ENCODE data around the gene SNX13. TPM values are rescaled to one million over a fixed set of nuclear protein-coding genes. Genes with fewer than 3 reads are reported as not detected.

The SNX13 gene
- polyA plus RNA-seq, 1 of the 3 experiments (the other 2 are of a cell fraction) = 13.0 TPM

- POLR2A ChIA-PET = no interaction called here
- 84% methylated on average over 3 of the region's 3 CpGs for WGBS (ENCODE audit: low lambda C conversion rate)
- no peak overlapping the region for H3K27ac ChIP-seq (ENCODE audit: low read depth in 2 of 2, low read length in 1 of 2)
These were observed 90.8 kb downstream of the SNX13 start for GRCh38 chr7:17849504-17849903.

GRCh38 chr7:17848516-17848915, 91.8 kb downstream of the SNX13 start:
- Histone ChIP-seq H3K9me2 (no peaks in the 10 kb centered on the region), H3K9me3 (no peaks in the 10 kb centered on the region), H3K9ac (no peak overlapping the region), H3K4me2 (no peak overlapping the region), H3K27ac (ENCODE audit: low read depth in 2 of 2, low read length in 1 of 2) (no peak overlapping the region), H2AFZ (ENCODE audit: low read depth) (no peak overlapping the region), H3K4me1 (ENCODE audit: control insufficient read depth in 1 of 2, insufficient read depth in 2 of 2, low read depth in 1 of 2, low read length in 1 of 2) (peaks cover 0 to 9% of the 10 kb centered on the region in 2 experiments; a peak in 2 of 4 replicates), H3K27me3 (ENCODE audit: insufficient read depth) (no peaks in the 10 kb centered on the region), H3K36me3 (replicated peaks in 1 of 2; ENCODE audit: control insufficient read depth in 1 of 2, insufficient read depth in 2 of 2, low read length in 1 of 2) (peaks cover 20 to 31% of the 10 kb centered on the region in 2 experiments), H3F3A (replicated peaks; ENCODE audit: insufficient read depth) (peaks cover 15% of the 10 kb centered on the region), H3K4me3 (ENCODE audit: low read depth in 2 of 2, low read length in 1 of 2) (no peak overlapping the region), H3K79me2 (ENCODE audit: insufficient read depth) (no peaks in the 10 kb centered on the region), H4K20me1 (ENCODE audit: insufficient read depth) (no peaks in the 10 kb centered on the region)
- no peak for TF ChIP-seq RCOR1 (IDR thresholded peaks at IDR 0.05; ENCODE audit: low read length)
- TF ChIP-seq EP300 (IDR thresholded peaks at IDR 0.05; ENCODE audit: borderline replicate concordance in 1 of 2, low read depth in 1 of 2, low read length in 1 of 2) = no peak
- ChIA-PET POLR2A (no interaction called here), CTCF (no interaction called here)
- no peak for DNase-seq
- 95% methylated on average over 10 of the region's 10 CpGs for WGBS (ENCODE audit: low lambda C conversion rate)

More at GRCh38 chr7:17849504-17849903, 90.8 kb downstream of the SNX13 start:
- no peaks in the 10 kb centered on the region for H3K9me3 ChIP-seq
- CTCF ChIA-PET = interaction anchor here (0.8 kb wide), 1 partner anchor 24 kb away, joined by 4 read pairs; no protein-coding TSS in a partner anchor
- TF ChIP-seq USF1 (IDR thresholded peaks at IDR 0.05; ENCODE audit: borderline replicate concordance, low read depth) (no peak), JUND (IDR thresholded peaks at IDR 0.05) (0 out of 2 replicates have a peak, but pooled peaks have one; percentile 9)
- no peaks in the 10 kb centered on the region for H4K20me1 ChIP-seq (ENCODE audit: insufficient read depth)
- H3F3A ChIP-seq (replicated peaks; ENCODE audit: insufficient read depth) = peaks cover 9% of the 10 kb centered on the region
- peaks cover 0 to 9% of the 10 kb centered on the region in 2 experiments; a peak in 2 of 4 replicates for H3K4me1 ChIP-seq (ENCODE audit: control insufficient read depth in 1 of 2, insufficient read depth in 2 of 2, low read depth in 1 of 2, low read length in 1 of 2)
- no peak for DNase-seq
- H3K27me3 ChIP-seq (ENCODE audit: insufficient read depth) = no peaks in the 10 kb centered on the region
- H3K4me2 ChIP-seq = no peak overlapping the region
- H3K79me2 ChIP-seq (ENCODE audit: insufficient read depth) = no peaks in the 10 kb centered on the region
- H3K4me3 ChIP-seq (ENCODE audit: low read depth in 2 of 2, low read length in 1 of 2) = no peak overlapping the region
- H3K9ac ChIP-seq = no peak overlapping the region
- H3K9me2 ChIP-seq = no peaks in the 10 kb centered on the region
- H3K36me3 ChIP-seq (replicated peaks in 1 of 2; ENCODE audit: control insufficient read depth in 1 of 2, insufficient read depth in 2 of 2, low read length in 1 of 2) = peaks cover 17 to 23% of the 10 kb centered on the region in 2 experiments
- H2AFZ ChIP-seq (ENCODE audit: low read depth) = no peak overlapping the region

GRCh38 chr7:17846935-17847334, 93.4 kb downstream of the SNX13 start:
- ChIA-PET CTCF (interaction anchor here (0.7 kb wide), 1 partner anchor 24 kb away, joined by 3 read pairs; no protein-coding TSS in a partner anchor), POLR2A (no interaction called here)
- Histone ChIP-seq H3K9me2 (no peaks in the 10 kb centered on the region), H3K36me3 (replicated peaks in 1 of 2; ENCODE audit: control insufficient read depth in 1 of 2, insufficient read depth in 2 of 2, low read length in 1 of 2) (peaks cover 19 to 43% of the 10 kb centered on the region in 2 experiments), H2AFZ (ENCODE audit: low read depth) (no peak overlapping the region), H3F3A (replicated peaks; ENCODE audit: insufficient read depth) (peaks cover 15% of the 10 kb centered on the region), H3K27me3 (ENCODE audit: insufficient read depth) (no peaks in the 10 kb centered on the region), H4K20me1 (ENCODE audit: insufficient read depth) (no peaks in the 10 kb centered on the region), H3K4me3 (ENCODE audit: low read depth in 2 of 2, low read length in 1 of 2) (no peak overlapping the region), H3K9ac (no peak overlapping the region), H3K4me2 (no peak overlapping the region), H3K79me2 (ENCODE audit: insufficient read depth) (no peaks in the 10 kb centered on the region), H3K9me3 (peaks cover 11% of the 10 kb centered on the region; the same call in 1 of the 2 replicates), H3K27ac (ENCODE audit: low read depth in 2 of 2, low read length in 1 of 2) (no peak overlapping the region), H3K4me1 (ENCODE audit: control insufficient read depth in 1 of 2, insufficient read depth in 2 of 2, low read depth in 1 of 2, low read length in 1 of 2) (peaks cover 0 to 9% of the 10 kb centered on the region in 2 experiments; a peak in 2 of 4 replicates)
- no peak for DNase-seq
- WGBS (ENCODE audit: low lambda C conversion rate) = 95% methylated on average over 5 of the region's 5 CpGs
- no peak for TF ChIP-seq CTCF (IDR thresholded peaks at IDR 0.05)
- no peak for TF ChIP-seq USF2 (IDR thresholded peaks at IDR 0.05; ENCODE audit: borderline replicate concordance, low read depth, low read length)
- TF ChIP-seq RCOR1 (IDR thresholded peaks at IDR 0.05; ENCODE audit: low read length) = no peak
- no peak for TF ChIP-seq REST (IDR thresholded peaks at IDR 0.05; ENCODE audit: low read depth, low read length)
- no peak for TF ChIP-seq SMC3 (IDR thresholded peaks at IDR 0.05; ENCODE audit: low read depth, low read length)
- no peak for TF ChIP-seq PBX3 (IDR thresholded peaks at IDR 0.05)
- TF ChIP-seq GATA2 (CRISPR knock-in tag; IDR thresholded peaks at IDR 0.05) = no peak
- TF ChIP-seq TEAD4 (IDR thresholded peaks at IDR 0.05; ENCODE audit: borderline replicate concordance, insufficient read depth) = no peak
- TF ChIP-seq FOXJ3 (CRISPR knock-in tag; IDR thresholded peaks at IDR 0.05) = no peak
